DMS114 treated with DMSO at 0.1 percent for 48 hours (cell line): ENCODE measurements around the gene HP1BP3.

Source experiments
- DNase-seq: peaks from one replicate; lab custom pipeline; 2025; ENCODE audit not compliant: unreplicated experiment; lab: John Stamatoyannopoulos, UW

HP1BP3 gene

GRCh38 chr1:20695515-20695914 lies 91.6 kb downstream of the HP1BP3 start:
- no peak for DNase-seq

- DNase-seq = no peak
Measured at GRCh38 chr1:20693623-20694022, 93.5 kb downstream of the HP1BP3 start.
